ENCODE results near the gene BSPRY. TPM values are rescaled to one million over a fixed set of nuclear protein-coding genes. Genes with fewer than 3 reads are reported as not detected.

Gene BSPRY
- total RNA-seq, 1 experiment from 2014 or later, result 14.5 TPM

GRCh38 chr9:113416149-113416721 is 66.9 kb downstream of the BSPRY start:
- Mint-ChIP-seq H3K4me1 (ENCODE audit: low read depth, unreplicated experiment) (no peaks in the 10 kb centered on the region), H3K36me3 (ENCODE audit: insufficient read depth, unreplicated experiment) (peaks cover 3% of the 10 kb centered on the region), H3K27ac (ENCODE audit: unreplicated experiment) (no peak overlapping the region), H3K9me3 (ENCODE audit: low read depth, unreplicated experiment) (no peaks in the 10 kb centered on the region), H3K4me3 (ENCODE audit: low read depth, unreplicated experiment) (no peak overlapping the region), H3K27me3 (ENCODE audit: unreplicated experiment) (no peaks in the 10 kb centered on the region)
- intact Hi-C loops (cut with micrococcal nuclease; ENCODE audit: unreplicated experiment), result no loop called here
- no peak for TF ChIP-seq CTCF (IDR thresholded peaks at IDR 0.05; ENCODE audit: unreplicated experiment)
- DNase-seq, result no peak
- CTCF ChIA-PET, result interaction anchor here (1.0 kb wide), 1 partner anchor 11 kb away, joined by 3 read pairs; no protein-coding TSS in a partner anchor
- no TSS peak for BruUV-seq (replicated peaks)

GRCh38 chr9:113417370-113417769 is 68.0 kb downstream of the BSPRY start:
- Mint-ChIP-seq H3K9me3 (ENCODE audit: low read depth, unreplicated experiment) (no peaks in the 10 kb centered on the region), H3K36me3 (ENCODE audit: insufficient read depth, unreplicated experiment) (no peaks in the 10 kb centered on the region), H3K4me1 (ENCODE audit: low read depth, unreplicated experiment) (no peaks in the 10 kb centered on the region), H3K4me3 (ENCODE audit: low read depth, unreplicated experiment) (no peak overlapping the region), H3K27me3 (ENCODE audit: unreplicated experiment) (no peaks in the 10 kb centered on the region), H3K27ac (ENCODE audit: unreplicated experiment) (no peak overlapping the region)
- CTCF ChIA-PET, result no interaction called here
- intact Hi-C loops (cut with micrococcal nuclease; ENCODE audit: unreplicated experiment), result no loop called here
- BruUV-seq (replicated peaks), result no TSS peak
- DNase-seq, result no peak
- no peak for TF ChIP-seq CTCF (IDR thresholded peaks at IDR 0.05; ENCODE audit: unreplicated experiment)

Other genes with a start within 250 kb of the BSPRY start
- gene SLC31A2, start 198.5 kb upstream of the BSPRY start, total RNA-seq (2022), result 0.76 and 1.8 TPM in 2 replicates
- 19.2 and 19.3 TPM in 2 replicates for gene FKBP15, start 128.3 kb upstream of the BSPRY start, total RNA-seq (2022)
- gene SLC31A1, start 128.0 kb upstream of the BSPRY start, total RNA-seq (2022), result 19.4 and 21.0 TPM in 2 replicates
- 20.5 and 21.3 TPM in 2 replicates for gene CDC26, start 74.0 kb upstream of the BSPRY start, total RNA-seq (2022)
- gene PRPF4, start 73.9 kb upstream of the BSPRY start, total RNA-seq (2022), result 23.7 TPM in 2 replicates
- 0.76 and 1.5 TPM in 2 replicates for gene RNF183, start 46.2 kb upstream of the BSPRY start, total RNA-seq (2022)
- 3.1 and 4.0 TPM in 2 replicates for gene WDR31, start 9.3 kb upstream of the BSPRY start, total RNA-seq (2022)
- 30.8 and 35.2 TPM in 2 replicates for gene HDHD3, start 27.4 kb downstream of the BSPRY start, total RNA-seq (2022)
- 20.6 and 24.1 TPM in 2 replicates for gene ALAD, start 51.7 kb downstream of the BSPRY start, total RNA-seq (2022)
- gene POLE3, start 61.1 kb downstream of the BSPRY start, total RNA-seq (2022), result 37.7 and 41.0 TPM in 2 replicates
- gene C9orf43, start 61.2 kb downstream of the BSPRY start, total RNA-seq (2022), result 0.33 and 0.51 TPM in 2 replicates
- gene RGS3, start 114.2 kb downstream of the BSPRY start, total RNA-seq (2022), result 61.8 and 68.3 TPM in 2 replicates

Data from Calu3 (cell line).